ENCODE data around the gene RPL27A.

RPL27A gene

DNA sequence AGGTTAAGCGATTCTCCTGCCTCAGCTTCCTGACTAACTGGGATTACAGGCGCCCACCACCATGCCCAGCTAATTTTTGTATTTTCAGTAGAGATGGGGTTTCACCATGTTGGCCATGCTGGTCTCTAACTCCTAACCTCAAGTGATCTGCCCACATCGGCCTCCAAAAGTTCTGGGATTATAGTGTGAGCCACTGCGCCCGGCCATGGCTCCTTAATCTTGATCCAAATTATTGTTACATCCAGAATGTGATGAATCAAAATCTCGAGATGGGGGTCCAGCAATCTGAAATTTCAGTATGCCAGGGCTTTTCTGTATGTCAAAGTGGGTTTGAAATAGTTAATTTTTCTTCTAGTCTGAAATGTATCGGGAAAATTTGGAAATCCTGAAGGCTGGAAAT is 3.7 kb downstream of the RPL27A start:
- no peak overlapping the region for H3K4me3 ChIP-seq
- H3K27me3 ChIP-seq = no peaks in the 10 kb centered on the region
- peak overlapping the region; percentile 96; the same call in 1 of the 2 replicates for H3K4me2 ChIP-seq

DNA sequence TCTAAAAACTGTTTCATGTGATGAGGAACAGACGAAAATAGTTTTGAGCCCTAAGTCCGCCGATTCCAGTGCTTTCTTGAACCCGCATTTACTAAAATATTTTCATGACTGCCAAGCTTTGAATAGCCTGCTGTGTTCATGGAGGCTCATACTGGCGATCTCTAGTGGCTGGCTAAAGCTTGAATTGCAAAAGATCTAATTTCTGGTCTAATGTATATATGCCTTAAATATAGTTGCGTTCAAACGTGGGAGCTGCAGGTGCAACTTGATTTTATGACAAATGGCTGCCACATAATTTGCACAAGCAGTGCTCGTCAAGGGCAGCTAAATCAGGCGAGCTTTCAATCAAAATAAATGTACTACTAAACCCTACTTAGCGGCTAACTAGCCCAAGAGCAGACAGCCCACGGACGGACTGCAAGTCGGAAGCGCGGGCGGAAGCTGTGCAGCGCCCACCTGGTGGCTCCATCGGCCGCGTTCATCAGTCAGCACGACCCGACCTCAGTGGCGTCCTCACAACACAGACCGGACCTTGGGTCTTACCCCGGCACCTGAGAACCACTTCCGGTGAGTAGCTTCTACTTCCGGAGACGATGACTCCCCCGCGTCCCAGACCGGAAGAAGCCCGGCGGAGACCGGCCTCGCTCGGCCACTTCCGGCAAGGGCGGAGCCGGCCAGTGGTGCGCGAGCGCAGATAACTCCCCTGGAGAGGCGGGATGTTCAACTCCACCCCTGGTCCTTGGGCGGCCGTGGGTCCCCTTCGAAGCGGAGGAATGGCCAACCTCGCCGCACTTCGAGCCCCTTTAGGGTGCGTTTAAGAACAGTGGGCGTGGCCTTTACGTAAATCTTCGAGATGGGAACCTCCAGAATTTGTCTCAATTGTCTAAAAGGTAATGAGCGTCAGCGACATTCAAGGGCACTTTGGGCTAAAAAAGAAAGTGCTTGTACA is 6.1 kb downstream of the RPL27A start:
- Histone ChIP-seq H3K9me3 (no peaks in the 10 kb centered on the region), H3K4me1 (peaks cover 86% of the 10 kb centered on the region), H3K27ac (peak overlapping the region; percentile 74), H3K9ac (peak overlapping the region; percentile 75), H3K36me3 (peaks cover 59% of the 10 kb centered on the region), H3K4me3 (peak overlapping the region; percentile 71), H3K27me3 (no peaks in the 10 kb centered on the region), H4K20me1 (peaks cover 35% of the 10 kb centered on the region), H3K4me2 (peak overlapping the region; percentile 96)
- TF ChIP-seq Cebpa-rat (IDR thresholded peaks at IDR 0.05) = no peak

More for the DNA sequence above, 3.7 kb downstream of the RPL27A start:
- H3K4me1 ChIP-seq = peaks cover 70% of the 10 kb centered on the region
- H3K27ac ChIP-seq = no peak overlapping the region
- H4K20me1 ChIP-seq = peaks cover 43% of the 10 kb centered on the region
- TF ChIP-seq Cebpa-rat (IDR thresholded peaks at IDR 0.05) = no peak
- H3K9ac ChIP-seq = no peak overlapping the region
- peaks cover 56% of the 10 kb centered on the region for H3K36me3 ChIP-seq
- no peaks in the 10 kb centered on the region for H3K9me3 ChIP-seq

DNA sequence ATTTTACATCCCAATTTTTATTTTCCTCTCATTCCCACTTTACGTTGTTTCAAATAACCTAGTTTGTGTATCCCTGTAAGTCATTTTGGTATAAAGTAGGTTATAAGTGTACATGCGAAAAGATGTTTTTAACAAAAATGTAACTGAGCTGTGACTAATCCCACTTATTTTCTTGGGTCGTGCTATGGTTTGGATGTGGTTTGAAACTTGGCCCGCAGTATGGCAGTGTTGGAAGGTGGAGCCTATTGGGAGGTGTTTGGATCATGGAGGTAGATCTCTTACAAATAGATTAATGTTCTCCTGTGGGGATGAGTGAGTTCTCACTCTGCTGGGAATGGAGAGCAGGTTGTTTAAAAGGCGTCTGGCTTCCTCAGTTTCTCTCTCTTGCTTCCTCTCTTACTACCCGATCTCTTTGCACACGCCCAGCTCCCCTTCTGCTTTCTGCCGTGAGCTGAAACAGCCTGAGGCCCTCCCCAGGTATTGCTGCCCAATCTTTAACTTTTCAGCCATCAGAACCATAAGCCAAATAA is 7.2 kb downstream of the RPL27A start:
- Histone ChIP-seq H3K4me1 (peaks cover 86% of the 10 kb centered on the region), H3K4me2 (peak overlapping the region; percentile 96), H3K9ac (no peak overlapping the region), H3K36me3 (peaks cover 55% of the 10 kb centered on the region), H3K4me3 (peak overlapping the region; percentile 71; the same call in 1 of the 2 replicates), H3K9me3 (no peaks in the 10 kb centered on the region), H4K20me1 (peaks cover 24% of the 10 kb centered on the region), H3K27me3 (no peaks in the 10 kb centered on the region), H3K27ac (no peak overlapping the region)
- no peak for TF ChIP-seq Cebpa-rat (IDR thresholded peaks at IDR 0.05)

DNA sequence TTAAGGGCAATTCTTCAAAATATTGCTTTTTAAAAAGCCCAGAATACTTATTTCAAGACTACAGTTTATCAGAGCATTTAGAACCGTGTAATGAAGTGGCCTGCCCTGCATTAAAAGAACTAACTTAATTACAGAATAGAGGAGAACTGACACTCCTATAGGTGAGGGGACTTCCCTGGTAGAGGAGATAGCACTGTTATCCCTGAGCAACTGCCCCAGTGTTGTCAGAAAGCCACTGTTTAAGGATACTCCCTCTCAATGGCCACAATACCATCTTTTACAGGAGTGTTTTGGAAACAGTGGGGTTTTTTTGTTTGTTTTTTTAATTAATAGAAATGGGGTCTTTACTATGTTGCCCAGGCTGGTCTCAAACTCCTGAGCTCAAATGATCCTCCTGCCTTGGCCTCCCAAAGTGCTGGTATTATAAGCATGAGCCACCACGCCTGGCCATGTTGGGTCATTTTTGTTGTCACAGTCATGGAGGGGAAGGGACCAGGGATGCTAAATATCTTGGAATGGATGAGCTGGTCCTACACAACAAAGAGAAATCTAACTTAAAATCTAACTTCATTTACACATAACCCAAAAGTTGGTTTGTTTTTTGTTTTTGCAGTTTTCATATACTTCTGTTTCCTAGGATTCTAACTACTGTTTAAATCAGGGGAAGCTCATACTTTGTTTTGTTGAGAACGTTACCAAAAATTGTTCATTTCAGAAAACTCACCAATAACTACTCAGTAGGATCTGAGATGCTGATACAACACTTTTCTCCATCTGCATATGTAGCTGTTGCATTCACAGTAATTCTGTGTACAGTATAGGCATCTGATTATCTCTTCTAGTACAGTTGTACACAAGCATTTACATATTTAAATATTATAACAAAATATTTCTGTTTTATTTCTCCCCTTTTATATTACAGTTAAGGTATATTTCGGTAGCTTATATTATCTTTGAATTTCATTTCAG is 8.1 kb downstream of the RPL27A start:
- H3K9me3 ChIP-seq = no peaks in the 10 kb centered on the region
- peaks cover 15% of the 10 kb centered on the region for H4K20me1 ChIP-seq
- no peak overlapping the region for H3K27ac ChIP-seq
- no peak overlapping the region for H3K4me2 ChIP-seq
- H3K36me3 ChIP-seq = peaks cover 53% of the 10 kb centered on the region
- H3K4me3 ChIP-seq = no peak overlapping the region
- no peak overlapping the region for H3K9ac ChIP-seq
- no peak for TF ChIP-seq Cebpa-rat (IDR thresholded peaks at IDR 0.05)
- peaks cover 77% of the 10 kb centered on the region for H3K4me1 ChIP-seq
- H3K27me3 ChIP-seq = no peaks in the 10 kb centered on the region

DNA sequence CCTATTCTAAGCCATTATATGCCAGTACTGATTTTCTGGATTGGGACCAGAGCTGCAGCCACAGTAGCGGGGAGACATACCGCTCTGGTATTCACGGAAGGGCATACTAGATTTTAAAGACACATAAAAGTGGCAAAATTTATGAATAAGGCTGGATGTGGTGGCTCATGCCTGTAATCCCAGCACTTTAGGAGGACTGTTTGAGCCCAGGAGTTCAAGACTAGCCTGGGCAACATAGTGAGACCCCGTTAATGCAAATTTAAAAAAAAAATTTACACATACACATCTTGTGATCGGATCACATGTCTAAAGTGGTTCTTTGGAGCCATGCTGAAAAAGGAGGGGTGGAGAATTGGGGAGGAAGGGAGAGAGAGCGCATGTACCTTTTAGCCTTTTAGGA is 9.0 kb downstream of the RPL27A start:
- Histone ChIP-seq H3K27me3 (no peaks in the 10 kb centered on the region), H3K27ac (no peak overlapping the region), H3K9me3 (no peaks in the 10 kb centered on the region), H3K4me2 (peak overlapping the region; percentile 4; the same call in 1 of the 2 replicates), H3K4me3 (no peak overlapping the region), H3K36me3 (peaks cover 53% of the 10 kb centered on the region), H3K9ac (no peak overlapping the region), H4K20me1 (peaks cover 6% of the 10 kb centered on the region), H3K4me1 (peaks cover 68% of the 10 kb centered on the region)
- no peak for TF ChIP-seq Cebpa-rat (IDR thresholded peaks at IDR 0.05)

DNA sequence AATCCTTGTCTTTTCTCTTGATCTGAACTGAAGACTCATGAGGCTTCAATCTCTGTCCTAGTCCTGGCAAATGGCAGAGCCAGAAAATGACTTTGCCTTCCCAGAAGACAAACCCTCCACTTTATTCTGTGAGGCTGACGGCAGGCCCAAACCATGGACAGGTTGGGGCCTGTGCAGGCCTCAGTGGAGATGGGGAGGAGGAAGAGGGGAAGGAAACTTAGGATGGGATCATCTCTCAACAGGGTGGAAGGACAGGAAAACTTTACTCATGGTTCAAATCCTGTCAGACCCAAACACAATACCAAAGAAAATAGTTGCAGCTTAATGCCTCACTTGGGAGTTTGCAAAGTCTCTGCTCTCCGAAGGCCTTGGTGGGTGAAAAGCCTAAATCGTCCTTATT is 9.8 kb downstream of the RPL27A start:
- no peak for TF ChIP-seq Cebpa-rat (IDR thresholded peaks at IDR 0.05)
- Histone ChIP-seq H3K36me3 (peaks cover 49% of the 10 kb centered on the region), H3K4me2 (peak overlapping the region; percentile 88), H4K20me1 (no peaks in the 10 kb centered on the region), H3K27ac (peak overlapping the region; percentile 69; the same call in 1 of the 2 replicates), H3K4me1 (peaks cover 59% of the 10 kb centered on the region), H3K4me3 (no peak overlapping the region), H3K27me3 (no peaks in the 10 kb centered on the region), H3K9ac (no peak overlapping the region), H3K9me3 (no peaks in the 10 kb centered on the region)

DNA sequence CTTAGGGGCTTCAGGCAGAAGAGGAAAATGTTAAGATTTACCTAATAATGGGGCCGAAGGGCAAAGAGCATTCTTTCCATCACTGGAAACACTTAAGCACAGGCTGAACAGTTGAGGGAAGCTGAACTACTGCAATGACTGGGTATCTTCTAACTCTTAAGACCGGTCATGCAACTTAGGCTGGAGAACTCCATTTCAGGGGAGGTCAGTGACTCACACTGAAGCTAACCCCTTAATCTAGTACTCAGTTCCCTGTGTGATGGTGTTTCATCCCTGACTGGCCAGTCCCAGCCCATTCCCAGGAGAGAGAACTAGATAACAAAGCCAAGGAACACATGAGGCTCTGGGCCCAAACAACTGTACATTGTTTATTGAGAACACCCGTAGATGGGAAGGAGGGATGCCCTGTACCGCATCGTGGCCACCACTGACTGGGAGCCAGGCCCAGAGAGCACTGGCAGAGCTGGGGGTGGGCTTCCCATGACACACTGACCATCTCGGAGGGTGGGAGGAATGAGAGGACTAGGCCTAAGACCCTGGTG is 10.5 kb downstream of the RPL27A start:
- Histone ChIP-seq H4K20me1 (no peaks in the 10 kb centered on the region), H3K36me3 (peaks cover 43% of the 10 kb centered on the region), H3K9ac (peak overlapping the region; percentile 53), H3K4me3 (no peak overlapping the region; the same call in 1 of the 2 replicates), H3K27ac (peak overlapping the region; percentile 69), H3K4me1 (peaks cover 53% of the 10 kb centered on the region), H3K4me2 (peak overlapping the region; percentile 88), H3K9me3 (no peaks in the 10 kb centered on the region), H3K27me3 (no peaks in the 10 kb centered on the region)
- TF ChIP-seq Cebpa-rat (IDR thresholded peaks at IDR 0.05) = no peak

DNA sequence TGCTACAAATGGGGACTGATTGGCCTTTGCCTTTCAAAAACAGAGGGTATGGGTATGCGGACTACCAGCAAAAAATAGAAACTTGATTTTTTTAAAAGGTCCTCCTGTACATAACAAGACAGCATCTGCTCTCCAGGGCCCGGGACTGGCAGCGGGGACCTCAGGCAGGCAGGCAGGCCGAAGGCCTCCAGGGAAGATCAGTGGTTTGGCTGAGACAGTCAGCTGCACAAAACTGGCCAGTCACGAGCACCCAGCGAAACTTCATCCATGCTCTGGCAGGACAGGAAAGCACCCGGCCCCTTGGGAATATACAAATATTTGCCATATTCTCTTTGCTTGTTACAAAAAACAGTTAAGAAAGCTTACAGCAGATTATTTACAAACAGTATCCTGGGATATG is 11.0 kb downstream of the RPL27A start:
- H3K4me1 ChIP-seq = peaks cover 48% of the 10 kb centered on the region
- no peaks in the 10 kb centered on the region for H3K27me3 ChIP-seq
- no peak for TF ChIP-seq Cebpa-rat (IDR thresholded peaks at IDR 0.05)
- no peaks in the 10 kb centered on the region for H4K20me1 ChIP-seq
- peak overlapping the region; percentile 69 for H3K27ac ChIP-seq
- H3K4me2 ChIP-seq = peak overlapping the region; percentile 88
- no peaks in the 10 kb centered on the region for H3K9me3 ChIP-seq
- H3K4me3 ChIP-seq = no peak overlapping the region; the same call in 1 of the 2 replicates
- H3K36me3 ChIP-seq = peaks cover 42% of the 10 kb centered on the region
- peak overlapping the region; percentile 53 for H3K9ac ChIP-seq

DNA sequence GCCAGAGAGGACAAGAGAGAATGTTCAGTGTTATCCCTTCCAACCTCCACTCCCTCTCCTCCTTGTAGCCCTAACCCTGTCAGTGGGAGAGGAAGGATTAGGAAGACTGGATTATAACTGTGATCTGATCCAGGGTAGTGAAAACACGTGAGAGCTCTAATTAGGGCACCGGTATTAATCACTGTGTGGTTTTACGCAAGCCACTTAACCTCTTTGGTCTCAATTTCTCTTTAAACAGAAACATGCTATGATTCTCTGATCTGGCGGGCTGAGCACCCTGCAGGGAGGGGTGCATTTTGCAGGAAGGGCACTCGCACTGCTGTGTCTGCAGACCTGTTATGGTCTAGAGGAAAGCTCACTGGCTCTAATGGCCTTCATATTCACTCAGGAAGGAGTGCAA is 11.5 kb downstream of the RPL27A start:
- H3K9me3 ChIP-seq = no peaks in the 10 kb centered on the region
- H3K27me3 ChIP-seq = no peaks in the 10 kb centered on the region
- peaks cover 49% of the 10 kb centered on the region for H3K4me1 ChIP-seq
- H3K4me3 ChIP-seq = no peak overlapping the region
- peak overlapping the region; percentile 69 for H3K27ac ChIP-seq
- peak overlapping the region; percentile 53 for H3K9ac ChIP-seq
- no peaks in the 10 kb centered on the region for H4K20me1 ChIP-seq
- peak overlapping the region; percentile 88 for H3K4me2 ChIP-seq
- TF ChIP-seq Cebpa-rat (IDR thresholded peaks at IDR 0.05) = no peak
- peaks cover 42% of the 10 kb centered on the region for H3K36me3 ChIP-seq

All from BLaER1 (cell line).